Measurements from ENCODE around the gene SDK2.
"Not testable (repeated sequence)": the region's sequence is repeated elsewhere in the genome, so short reads cannot be mapped to it uniquely, and the experiment has no call there.

The SDK2 gene

DNA sequence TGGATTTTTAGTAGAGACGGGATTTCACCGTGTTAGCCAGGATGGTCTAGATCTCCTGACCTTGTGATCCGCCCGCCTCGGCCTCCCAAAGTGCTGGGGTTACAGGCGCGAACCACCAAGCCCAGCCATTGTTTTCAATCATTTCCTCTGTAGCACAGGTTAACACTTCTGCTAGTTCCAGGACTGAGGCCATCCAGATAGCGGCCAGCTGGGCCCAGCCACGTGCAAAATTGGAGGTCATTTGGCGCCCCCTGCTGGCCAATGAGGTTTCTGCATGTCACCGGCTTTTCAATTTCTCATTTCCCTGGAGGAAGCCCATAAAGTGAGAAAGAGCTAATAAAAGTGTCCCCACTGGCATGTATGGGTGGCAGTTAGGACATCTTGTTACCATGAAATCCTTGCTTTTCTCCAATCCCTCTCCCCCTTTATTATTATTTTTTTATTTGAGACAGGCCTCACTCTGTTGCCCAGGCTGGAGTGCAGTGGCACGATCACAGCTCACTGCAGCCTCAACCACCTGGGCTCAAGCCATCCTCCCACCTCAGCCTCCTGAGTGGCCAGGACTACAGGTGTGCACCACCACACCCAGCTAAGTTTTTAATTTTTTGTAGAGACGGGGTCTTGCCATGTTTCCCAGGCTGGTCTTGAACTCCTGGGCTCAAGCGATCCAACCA, 274.3 kb downstream of the SDK2 start:
- H3K9me3 ChIP-seq (ENCODE audit: control insufficient read depth, insufficient read depth, low read length); H3K27ac ChIP-seq (ENCODE audit: low read length); H3K4me3 ChIP-seq (ENCODE audit: low read length); H3K4me1 ChIP-seq (ENCODE audit: control insufficient read depth, insufficient read depth, low read length); H3K36me3 ChIP-seq (ENCODE audit: control insufficient read depth, insufficient read depth, low read length); H3K27me3 ChIP-seq (ENCODE audit: control insufficient read depth, insufficient read depth, low read length); DNase-seq (ENCODE audit: low read depth, low spot score): not testable (repeated sequence)
- WGBS (ENCODE audit: insufficient coverage, insufficient read length), result no CpG with 5 or more reads among the region's 14 CpGs

- no CpG with 5 or more reads among the region's 14 CpGs for WGBS (ENCODE audit: insufficient coverage, insufficient read length)
- Histone ChIP-seq H3K9me3 (ENCODE audit: control insufficient read depth, insufficient read depth, low read length) (no peaks in the 10 kb centered on the region), H3K27ac (ENCODE audit: low read length) (no peak overlapping the region), H3K4me3 (ENCODE audit: low read length) (no peak overlapping the region), H3K27me3 (ENCODE audit: control insufficient read depth, insufficient read depth, low read length) (no peaks in the 10 kb centered on the region; the same call in 1 of the 2 replicates), H3K36me3 (ENCODE audit: control insufficient read depth, insufficient read depth, low read length) (no peaks in the 10 kb centered on the region), H3K4me1 (ENCODE audit: control insufficient read depth, insufficient read depth, low read length) (peaks cover 2% of the 10 kb centered on the region; the same call in 1 of the 2 replicates)
- no peak for DNase-seq (ENCODE audit: low read depth, low spot score)
These were observed 275.1 kb downstream of the SDK2 start for GRCh38 chr17:73369111-73369521.

GRCh38 chr17:73368085-73368631, 276.1 kb downstream of the SDK2 start:
- Histone ChIP-seq H3K4me1 (ENCODE audit: control insufficient read depth, insufficient read depth, low read length) (peaks cover 3% of the 10 kb centered on the region; the same call in 1 of the 2 replicates), H3K9me3 (ENCODE audit: control insufficient read depth, insufficient read depth, low read length) (no peaks in the 10 kb centered on the region), H3K4me3 (ENCODE audit: low read length) (no peak overlapping the region), H3K27ac (ENCODE audit: low read length) (no peak overlapping the region), H3K27me3 (ENCODE audit: control insufficient read depth, insufficient read depth, low read length) (no peaks in the 10 kb centered on the region; the same call in 1 of the 2 replicates), H3K36me3 (ENCODE audit: control insufficient read depth, insufficient read depth, low read length) (no peaks in the 10 kb centered on the region)
- WGBS (ENCODE audit: insufficient coverage, insufficient read length), result no CpG with 5 or more reads among the region's 18 CpGs
- DNase-seq (ENCODE audit: low read depth, low spot score), result no peak

GRCh38 chr17:73365906-73366623, 278.2 kb downstream of the SDK2 start:
- Histone ChIP-seq H3K36me3 (ENCODE audit: control insufficient read depth, insufficient read depth, low read length) (no peaks in the 10 kb centered on the region), H3K4me1 (ENCODE audit: control insufficient read depth, insufficient read depth, low read length) (peaks cover 7% of the 10 kb centered on the region; the same call in 1 of the 2 replicates), H3K27ac (ENCODE audit: low read length) (no peak overlapping the region), H3K9me3 (ENCODE audit: control insufficient read depth, insufficient read depth, low read length) (no peaks in the 10 kb centered on the region), H3K4me3 (ENCODE audit: low read length) (no peak overlapping the region), H3K27me3 (ENCODE audit: control insufficient read depth, insufficient read depth, low read length) (no peaks in the 10 kb centered on the region)
- no CpG with 5 or more reads among the region's 23 CpGs for WGBS (ENCODE audit: insufficient coverage, insufficient read length)
- no peak for DNase-seq (ENCODE audit: low read depth, low spot score)

GRCh38 chr17:73365301-73365874, 278.9 kb downstream of the SDK2 start:
- DNase-seq (ENCODE audit: low read depth, low spot score), result no peak
- H3K36me3 ChIP-seq (ENCODE audit: control insufficient read depth, insufficient read depth, low read length), result no peaks in the 10 kb centered on the region
- no CpG with 5 or more reads among the region's 20 CpGs for WGBS (ENCODE audit: insufficient coverage, insufficient read length)
- no peak overlapping the region for H3K4me3 ChIP-seq (ENCODE audit: low read length)
- no peaks in the 10 kb centered on the region for H3K27me3 ChIP-seq (ENCODE audit: control insufficient read depth, insufficient read depth, low read length)
- H3K4me1 ChIP-seq (ENCODE audit: control insufficient read depth, insufficient read depth, low read length), result peaks cover 7% of the 10 kb centered on the region; the same call in 1 of the 2 replicates
- no peaks in the 10 kb centered on the region for H3K9me3 ChIP-seq (ENCODE audit: control insufficient read depth, insufficient read depth, low read length)
- H3K27ac ChIP-seq (ENCODE audit: low read length), result no peak overlapping the region

GRCh38 chr17:73364155-73364522, 280.1 kb downstream of the SDK2 start:
- no peak overlapping the region for H3K4me3 ChIP-seq (ENCODE audit: low read length)
- no peaks in the 10 kb centered on the region for H3K27me3 ChIP-seq (ENCODE audit: control insufficient read depth, insufficient read depth, low read length)
- WGBS (ENCODE audit: insufficient coverage, insufficient read length), result no CpG with 5 or more reads among the region's 4 CpGs
- H3K9me3 ChIP-seq (ENCODE audit: control insufficient read depth, insufficient read depth, low read length), result no peaks in the 10 kb centered on the region
- H3K36me3 ChIP-seq (ENCODE audit: control insufficient read depth, insufficient read depth, low read length), result no peaks in the 10 kb centered on the region
- H3K27ac ChIP-seq (ENCODE audit: low read length), result no peak overlapping the region
- DNase-seq (ENCODE audit: low read depth, low spot score), result no peak
- peaks cover 11% of the 10 kb centered on the region for H3K4me1 ChIP-seq (ENCODE audit: control insufficient read depth, insufficient read depth, low read length)

- WGBS (ENCODE audit: insufficient coverage, insufficient read length), result no CpG with 5 or more reads among the region's 8 CpGs
- Histone ChIP-seq H3K4me3 (ENCODE audit: low read length) (no peak overlapping the region), H3K4me1 (ENCODE audit: control insufficient read depth, insufficient read depth, low read length) (peaks cover 11% of the 10 kb centered on the region), H3K27me3 (ENCODE audit: control insufficient read depth, insufficient read depth, low read length) (no peaks in the 10 kb centered on the region), H3K27ac (ENCODE audit: low read length) (no peak overlapping the region), H3K9me3 (ENCODE audit: control insufficient read depth, insufficient read depth, low read length) (no peaks in the 10 kb centered on the region), H3K36me3 (ENCODE audit: control insufficient read depth, insufficient read depth, low read length) (no peaks in the 10 kb centered on the region)
- DNase-seq (ENCODE audit: low read depth, low spot score), result no peak
These were observed 280.6 kb downstream of the SDK2 start for GRCh38 chr17:73363442-73364154.

DNA sequence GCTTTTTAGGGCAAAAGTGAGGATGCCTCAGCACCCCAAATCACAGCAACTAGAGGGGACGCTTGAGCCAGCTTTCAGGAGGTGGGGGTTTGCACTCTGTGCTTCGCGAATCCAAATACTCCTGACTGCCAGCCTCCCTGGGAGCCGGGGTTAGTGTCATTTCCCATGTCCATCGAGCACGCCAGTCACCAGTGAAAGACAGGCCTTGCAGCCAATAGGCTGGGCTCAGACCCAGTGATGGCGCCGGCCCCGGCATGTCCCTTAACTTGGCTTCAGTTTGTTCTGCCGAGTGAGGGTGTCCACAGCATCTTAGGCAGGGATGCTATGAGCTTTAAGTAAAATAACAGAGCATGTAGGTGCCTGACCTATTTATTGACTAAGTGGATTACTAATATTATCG, 281.5 kb downstream of the SDK2 start:
- Histone ChIP-seq H3K27me3 (ENCODE audit: control insufficient read depth, insufficient read depth, low read length) (no peaks in the 10 kb centered on the region), H3K27ac (ENCODE audit: low read length) (no peak overlapping the region), H3K4me1 (ENCODE audit: control insufficient read depth, insufficient read depth, low read length) (peaks cover 9% of the 10 kb centered on the region), H3K4me3 (ENCODE audit: low read length) (no peak overlapping the region), H3K9me3 (ENCODE audit: control insufficient read depth, insufficient read depth, low read length) (no peaks in the 10 kb centered on the region), H3K36me3 (ENCODE audit: control insufficient read depth, insufficient read depth, low read length) (no peaks in the 10 kb centered on the region)
- no peak for DNase-seq (ENCODE audit: low read depth, low spot score)
- WGBS (ENCODE audit: insufficient coverage, insufficient read length), result no CpG with 5 or more reads among the region's 11 CpGs

- no peak overlapping the region for H3K4me3 ChIP-seq (ENCODE audit: low read length)
- peaks cover 9% of the 10 kb centered on the region for H3K4me1 ChIP-seq (ENCODE audit: control insufficient read depth, insufficient read depth, low read length)
- no peaks in the 10 kb centered on the region for H3K36me3 ChIP-seq (ENCODE audit: control insufficient read depth, insufficient read depth, low read length)
- H3K9me3 ChIP-seq (ENCODE audit: control insufficient read depth, insufficient read depth, low read length), result no peaks in the 10 kb centered on the region
- WGBS (ENCODE audit: insufficient coverage, insufficient read length), result no CpG with 5 or more reads among the region's 29 CpGs
- no peak overlapping the region for H3K27ac ChIP-seq (ENCODE audit: low read length)
- no peaks in the 10 kb centered on the region for H3K27me3 ChIP-seq (ENCODE audit: control insufficient read depth, insufficient read depth, low read length)
- DNase-seq (ENCODE audit: low read depth, low spot score), result no peak
These were observed 283.1 kb downstream of the SDK2 start for GRCh38 chr17:73360961-73361761.
